Neural progenitor cell (in vitro differentiated cells): Measurements from ENCODE around the gene ETFDH.

Experiments
- CTCF ChIP-seq: fragments of 200-600 bp; sonication (generic); IDR thresholded peaks from 2 replicates; pipeline ENCODE4 v1.5.1; 2017; ENCODE audit warnings: antibody characterized with exemption, mild to moderate bottlenecking
- EZH2 ChIP-seq: fragments of 200-600 bp; sonication (generic); IDR thresholded peaks from 2 replicates; pipeline ENCODE4 v1.6.1; 2017; ENCODE audit warnings: antibody characterized with exemption, mild to moderate bottlenecking, moderate library complexity

- TF ChIP-seq CTCF: no peak
- TF ChIP-seq EZH2: no peak
Observed at GRCh38 chr4:158682066-158682465, 10.0 kb downstream of the ETFDH start.
